Adipose tissue (tissue), 3 donors: ENCODE data around the gene MCAM. TPM values are rescaled to one million over a fixed set of nuclear protein-coding genes. Genes with fewer than 3 reads are reported as not detected.

ENCODE experiments used
- H3K27ac ChIP-seq: one replicate; pipeline ENCODE4 v1.5.1; 2013; ENCODE audit warnings: low read depth, low read length
- WGBS, 3 donors: extraction: QIAGEN DNeasy Blood & Tissue Kit; methylation state at CpG; one replicate each; pipeline ENCODE4 v1.1.7; 2013; 5-methylcytosine and 5-hydroxymethylcytosine counted together
- polyA plus RNA-seq, 3 donors: library from polyadenylated mRNA; stranded (reverse); fragments of 200-250 nt; gene quantifications; one replicate each; pipeline ENCODE4 v1.2.3, GENCODE V29; 2013
- donor health status: healthy with polysubstance abuse.
- donor health status: Bipolar disorder and iron deficiency.
- donor health status: healthy.

Gene MCAM, protein sequence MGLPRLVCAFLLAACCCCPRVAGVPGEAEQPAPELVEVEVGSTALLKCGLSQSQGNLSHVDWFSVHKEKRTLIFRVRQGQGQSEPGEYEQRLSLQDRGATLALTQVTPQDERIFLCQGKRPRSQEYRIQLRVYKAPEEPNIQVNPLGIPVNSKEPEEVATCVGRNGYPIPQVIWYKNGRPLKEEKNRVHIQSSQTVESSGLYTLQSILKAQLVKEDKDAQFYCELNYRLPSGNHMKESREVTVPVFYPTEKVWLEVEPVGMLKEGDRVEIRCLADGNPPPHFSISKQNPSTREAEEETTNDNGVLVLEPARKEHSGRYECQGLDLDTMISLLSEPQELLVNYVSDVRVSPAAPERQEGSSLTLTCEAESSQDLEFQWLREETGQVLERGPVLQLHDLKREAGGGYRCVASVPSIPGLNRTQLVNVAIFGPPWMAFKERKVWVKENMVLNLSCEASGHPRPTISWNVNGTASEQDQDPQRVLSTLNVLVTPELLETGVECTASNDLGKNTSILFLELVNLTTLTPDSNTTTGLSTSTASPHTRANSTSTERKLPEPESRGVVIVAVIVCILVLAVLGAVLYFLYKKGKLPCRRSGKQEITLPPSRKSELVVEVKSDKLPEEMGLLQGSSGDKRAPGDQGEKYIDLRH
- polyA plus RNA-seq: 100 to 1,000 TPM in 2 of 3 donors, 10 to 100 TPM in 1; 45.3 to 517 (median 120) TPM

DNA sequence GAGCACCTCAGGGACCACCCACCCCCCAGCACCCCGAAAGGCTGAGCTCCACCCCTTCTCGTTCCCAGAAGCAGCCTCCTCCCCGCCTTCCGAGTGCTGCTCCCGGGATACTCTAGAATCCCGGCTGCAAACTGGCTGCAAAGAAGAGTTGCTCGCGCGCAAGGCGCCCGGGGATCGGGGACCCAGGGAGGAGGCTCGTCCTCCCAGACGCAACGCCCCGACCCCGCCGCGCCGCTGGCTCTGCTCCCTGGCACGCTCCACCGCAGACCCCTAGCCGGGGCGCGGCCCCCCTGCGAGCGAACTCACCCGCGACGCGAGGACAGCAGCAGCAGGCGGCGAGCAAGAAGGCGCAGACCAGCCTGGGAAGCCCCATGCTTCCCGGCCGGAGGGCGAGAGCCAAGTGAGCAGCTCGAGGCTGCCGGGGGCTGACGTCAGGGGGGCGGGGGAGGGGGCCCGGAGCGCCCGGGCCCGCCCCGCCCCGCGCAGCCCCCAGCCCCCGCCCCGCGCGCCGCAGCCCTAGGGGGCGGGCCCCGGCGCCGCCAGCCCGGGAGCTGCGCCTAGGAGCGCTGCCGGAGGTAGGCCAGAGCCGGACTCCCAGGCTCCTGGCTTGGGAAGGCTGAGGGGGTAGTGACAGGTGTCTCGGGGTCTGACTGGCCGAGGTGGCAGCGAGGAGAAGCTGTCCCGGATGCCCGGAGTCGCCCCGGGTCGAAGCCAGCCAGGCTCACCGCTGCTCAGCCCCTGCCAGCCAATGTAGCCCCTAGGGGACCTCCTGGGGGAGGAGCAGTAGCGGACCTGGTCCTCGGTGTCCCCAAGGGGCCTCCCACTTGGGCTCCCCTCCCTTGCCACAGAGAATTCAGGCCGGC is at the start of gene MCAM:
Gene MCAM, minus strand, starts transcription at position 402 of the 863 bp plus-strand sequence. Its CDS starts 29 bp downstream, at position 373.
- 2 to 5% (median 3%) methylated on average over 58 to 74 of the region's 74 CpGs for WGBS, 3 donors
- peak within 1 kb of the TSS; percentile 39 for H3K27ac ChIP-seq

GRCh38 chr11:119365071-119365591 is 48.2 kb upstream of the MCAM start:
- no peak overlapping the region for H3K27ac ChIP-seq
- 67 to 88% (median 75%) methylated on average over 6 of the region's 6 CpGs for WGBS, 3 donors

DNA sequence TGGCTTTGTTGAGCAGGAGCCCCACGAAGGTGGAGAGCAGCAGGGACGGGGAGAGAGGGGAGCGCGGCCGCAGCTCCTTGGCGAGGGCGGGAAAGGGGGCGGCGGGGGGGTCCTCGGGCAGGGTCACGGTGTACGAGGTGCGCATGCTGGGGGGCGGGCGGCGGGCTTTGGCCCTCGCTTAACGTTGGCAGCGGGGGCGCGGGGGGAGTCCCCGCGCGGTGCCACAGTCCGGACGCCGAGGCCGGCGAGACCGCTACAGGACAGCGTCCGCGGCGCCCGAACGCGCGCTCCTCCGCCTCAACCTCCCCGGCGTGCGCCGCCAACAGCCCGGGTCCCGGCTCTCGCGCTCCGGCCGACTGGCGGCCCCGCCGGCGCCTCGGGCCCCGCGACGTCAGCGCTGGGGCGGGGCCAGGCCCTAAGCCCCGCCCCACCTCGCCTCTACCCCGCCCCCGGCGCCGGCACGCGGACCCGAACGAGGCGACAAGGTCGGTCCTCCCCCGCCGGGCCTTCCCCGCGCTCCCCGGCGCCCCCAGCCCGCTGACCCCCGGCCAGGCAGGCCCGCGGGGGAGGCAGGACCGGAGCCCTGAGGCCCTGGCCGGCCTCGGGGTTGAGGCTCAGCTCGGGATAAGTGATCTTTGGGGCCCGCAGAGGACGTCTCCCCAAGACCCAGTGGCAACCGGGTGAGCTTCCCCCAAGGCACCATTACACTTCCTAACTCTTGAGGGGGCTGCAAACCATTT is 47.1 kb upstream of the MCAM start:
- no peak overlapping the region for H3K27ac ChIP-seq
- WGBS, 3 donors: 3 to 7% (median 4%) methylated on average over 33 to 88 of the region's 88 CpGs

GRCh38 chr11:119363081-119363850 is 46.3 kb upstream of the MCAM start:
- no peak overlapping the region for H3K27ac ChIP-seq
- WGBS, 3 donors: 17 to 49% (median 43%) methylated on average over 40 to 44 of the region's 44 CpGs

GRCh38 chr11:119362741-119363080 is 45.8 kb upstream of the MCAM start:
- WGBS, 3 donors: 52 to 95% (median 93%) methylated on average over 5 of the region's 5 CpGs
- H3K27ac ChIP-seq: no peak overlapping the region

- WGBS, 3 donors: 46 to 87% (median 82%) methylated on average over 11 of the region's 11 CpGs
- no peak overlapping the region for H3K27ac ChIP-seq
Observed at GRCh38 chr11:119361941-119362725, 45.2 kb upstream of the MCAM start.

- WGBS, 3 donors: 21 to 59% (median 59%) methylated on average over 8 of the region's 8 CpGs
Observed at GRCh38 chr11:119361056-119361787, 44.3 kb upstream of the MCAM start.

DNA sequence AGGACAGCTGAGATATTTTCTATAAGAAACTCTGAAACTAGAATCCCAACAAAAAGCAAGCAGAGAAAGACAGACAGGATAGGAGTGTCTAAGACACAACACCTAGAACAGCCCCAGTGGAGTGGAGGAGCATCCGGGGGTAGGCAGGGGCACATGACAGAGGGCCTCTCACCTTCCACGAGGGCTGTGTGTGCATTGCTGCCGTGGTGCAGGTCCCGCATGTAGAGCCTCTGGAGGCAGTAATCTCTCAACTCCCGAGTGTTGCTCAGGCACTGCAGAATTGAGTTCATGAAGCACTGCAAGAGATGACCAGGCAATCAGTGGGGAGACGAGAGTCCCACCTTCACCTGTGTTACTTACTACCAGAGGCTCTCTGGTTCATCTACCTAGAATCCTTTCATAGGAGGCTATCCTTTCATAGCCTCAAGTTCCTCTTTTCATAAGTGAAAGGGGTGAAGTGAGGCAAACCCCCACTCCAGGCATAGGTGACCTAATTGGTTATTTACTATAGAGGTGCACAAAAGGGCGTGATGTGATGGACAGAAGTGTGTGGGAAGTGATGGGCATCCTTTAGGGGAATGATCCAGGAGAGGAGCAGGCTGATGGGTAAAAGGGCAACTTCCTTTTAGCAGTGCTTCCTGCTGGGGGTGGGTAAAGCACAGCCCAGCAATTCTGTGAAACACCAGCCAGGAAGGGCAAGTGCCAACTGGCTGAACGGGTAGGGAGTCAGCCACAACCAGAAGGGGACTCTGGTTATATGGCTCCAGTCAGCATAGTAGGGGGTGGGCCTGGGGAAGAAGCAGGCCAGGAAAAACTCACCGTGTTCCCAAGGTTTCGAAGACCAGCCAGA is 42.7 kb upstream of the MCAM start:
- no peak overlapping the region for H3K27ac ChIP-seq
- 79 to 82% (median 81%) methylated on average over 10 of the region's 10 CpGs for WGBS, 3 donors

More at GRCh38 chr11:119361056-119361787, 44.3 kb upstream of the MCAM start:
- no peak overlapping the region for H3K27ac ChIP-seq

GRCh38 chr11:119357074-119357473 is 40.1 kb upstream of the MCAM start:
- H3K27ac ChIP-seq: no peak overlapping the region
- WGBS, 3 donors: 41 to 53% (median 52%) methylated on average over 10 to 13 of the region's 13 CpGs

DNA sequence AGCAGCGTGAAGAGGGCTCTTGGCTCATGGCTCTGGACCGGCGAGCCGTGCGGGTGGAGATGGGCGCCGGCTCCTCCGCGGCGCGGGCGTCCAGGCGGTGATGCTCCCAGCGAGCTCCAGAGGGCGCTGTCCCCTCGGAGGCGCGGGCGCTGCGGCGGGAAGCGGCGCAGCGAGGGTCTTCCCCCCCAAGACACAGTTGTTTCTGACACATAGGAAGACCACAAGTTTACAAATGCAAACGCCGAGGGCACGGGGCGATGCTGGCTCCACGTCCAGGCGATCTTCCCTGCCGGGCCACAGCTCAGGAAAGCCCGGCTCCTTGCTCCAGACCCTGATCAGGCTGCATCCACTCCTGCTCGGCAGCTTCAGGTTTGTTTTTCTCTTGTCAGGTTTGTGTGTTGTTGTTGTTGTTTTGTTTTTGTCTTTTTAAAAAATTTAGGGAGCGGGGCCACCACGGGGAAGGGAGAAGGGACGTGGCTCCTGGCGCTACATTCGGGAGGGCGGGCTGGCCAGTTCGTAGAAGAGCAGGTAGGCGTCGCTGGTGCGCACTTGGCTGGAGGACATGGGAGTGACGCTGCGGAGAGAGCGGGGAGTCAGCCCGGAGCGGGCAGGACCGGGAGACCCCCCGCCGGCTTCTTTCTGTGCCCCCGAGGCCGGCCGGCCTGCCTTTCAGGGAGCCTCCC is 39.6 kb upstream of the MCAM start:
- no peak overlapping the region for H3K27ac ChIP-seq
- WGBS, 3 donors: 1 to 46% (median 1%) methylated on average over 54 of the region's 54 CpGs

- 71 to 81% (median 74%) methylated on average over 9 of the region's 9 CpGs for WGBS, 3 donors
Observed at GRCh38 chr11:119355091-119355843, 38.3 kb upstream of the MCAM start.

DNA sequence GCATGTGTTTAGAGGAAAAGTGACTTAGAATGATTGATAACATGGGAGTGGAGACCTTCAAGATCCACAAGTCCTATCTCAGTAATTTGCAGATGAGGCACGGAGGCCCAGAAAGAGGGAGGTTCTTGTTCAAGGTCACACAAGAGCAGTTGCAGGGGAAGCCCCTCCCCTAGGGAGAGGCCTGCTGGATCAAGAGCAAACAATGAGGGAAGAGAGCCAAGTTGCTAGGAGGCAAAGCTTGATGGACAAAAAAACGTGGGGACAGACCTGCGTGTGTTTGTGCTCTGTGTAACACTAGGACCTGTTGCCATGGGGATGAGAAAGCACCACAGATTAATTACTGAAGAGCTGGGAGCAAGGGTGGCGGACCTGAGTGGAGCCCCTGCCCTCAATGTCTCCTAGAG is 35.9 kb upstream of the MCAM start:
- 14 to 48% (median 45%) methylated on average over 4 of the region's 4 CpGs for WGBS, 3 donors
- no peak overlapping the region for H3K27ac ChIP-seq

More at GRCh38 chr11:119355091-119355843, 38.3 kb upstream of the MCAM start:
- no peak overlapping the region for H3K27ac ChIP-seq

GRCh38 chr11:119351232-119351631 is 34.3 kb upstream of the MCAM start:
- 44 to 100% (median 80%) methylated on average over 1 to 2 of the region's 2 CpGs for WGBS, 3 donors
- no peak overlapping the region for H3K27ac ChIP-seq

GRCh38 chr11:119350302-119350701 is 33.4 kb upstream of the MCAM start:
- 73 to 81% (median 77%) methylated on average over 6 of the region's 6 CpGs for WGBS, 3 donors
- no peak overlapping the region for H3K27ac ChIP-seq
